Ectodermal cell (in vitro differentiated cells): ENCODE data around the gene ANKS1B.
"Not testable (repeated sequence)": the region's sequence is repeated elsewhere in the genome, so short reads cannot be mapped to it uniquely, and the experiment has no call there.

Source experiments
- H3K27ac ChIP-seq: 2 replicates; pipeline ENCODE4 v1.7.0; 2013; ENCODE audit warnings: mild to moderate bottlenecking, low read depth, low read length; ENCODE audit not compliant: insufficient read depth, poor library complexity, severe bottlenecking
- H3K27me3 ChIP-seq: 2 replicates; pipeline ENCODE4 v1.7.0; 2013; ENCODE audit warnings: mild to moderate bottlenecking, low read length; ENCODE audit not compliant: insufficient read depth, control insufficient read depth, poor library complexity, severe bottlenecking
- H3K36me3 ChIP-seq: one replicate; pipeline ENCODE4 v1.7.0; 2013; ENCODE audit warnings: low read length; ENCODE audit not compliant: control insufficient read depth, insufficient read depth
- H3K4me1 ChIP-seq: one replicate; pipeline ENCODE4 v1.7.0; 2013; ENCODE audit warnings: low read length; ENCODE audit not compliant: control insufficient read depth, insufficient read depth
- H3K4me3 ChIP-seq: 2 replicates; pipeline ENCODE4 v1.7.0; 2013; ENCODE audit warnings: low read depth, low read length, control low read depth; ENCODE audit not compliant: insufficient read depth
- H3K9me3 ChIP-seq: 2 replicates; pipeline ENCODE4 v1.7.0; 2013; ENCODE audit warnings: mild to moderate bottlenecking, low read length, moderate library complexity; ENCODE audit not compliant: control insufficient read depth
- WGBS, 2 experiments: methylation state at CpG; one replicate each; pipeline ENCODE4 v1.1.7; 2013; ENCODE audit warnings: missing lambda C conversion rate in 2 of 2; 5-methylcytosine and 5-hydroxymethylcytosine counted together

Gene ANKS1B

DNA sequence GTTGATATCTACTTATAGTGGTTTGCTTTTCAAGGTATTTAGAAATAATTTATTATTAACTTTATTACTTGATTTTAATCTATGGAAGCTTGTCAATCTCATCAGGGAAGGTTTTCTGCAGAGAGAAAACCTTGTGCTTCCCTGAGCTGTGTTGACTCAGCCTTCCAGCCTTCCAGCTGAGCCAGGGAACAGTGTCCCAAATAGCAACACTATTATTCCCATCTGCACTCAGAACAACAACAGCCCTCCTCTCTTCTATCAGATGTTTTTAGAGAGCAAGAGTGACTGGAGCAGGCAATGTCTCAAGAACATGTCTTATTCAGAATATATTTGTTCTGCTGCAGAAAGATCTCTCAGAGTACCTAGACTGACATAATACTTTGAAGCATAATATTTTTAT, 727.1 kb downstream of the ANKS1B start:
- peaks cover 3% of the 10 kb centered on the region for H3K4me1 ChIP-seq
- no peaks in the 10 kb centered on the region for H3K9me3 ChIP-seq
- H3K36me3 ChIP-seq: no peaks in the 10 kb centered on the region
- no peak overlapping the region for H3K27ac ChIP-seq
- H3K27me3 ChIP-seq: no peaks in the 10 kb centered on the region
- H3K4me3 ChIP-seq: no peak overlapping the region

DNA sequence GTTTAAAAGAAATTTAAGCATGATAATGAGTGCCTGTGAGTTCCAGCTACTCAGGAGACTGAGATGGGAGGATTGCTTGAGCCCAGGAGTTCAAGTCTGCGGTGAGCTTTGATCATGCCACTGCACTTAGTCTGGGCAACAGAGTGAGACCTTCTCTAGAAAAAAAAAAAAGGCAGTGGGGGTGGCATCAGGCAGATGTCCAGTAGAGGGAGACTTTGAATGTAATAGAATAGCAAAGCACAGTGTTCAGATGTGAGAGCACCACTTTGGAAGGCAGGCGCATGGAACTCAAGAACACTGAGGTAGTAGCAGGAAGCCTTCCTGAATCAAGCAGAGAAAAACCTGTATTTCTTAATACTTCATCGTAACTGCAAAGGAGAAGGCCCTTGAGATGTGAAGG, 731.7 kb downstream of the ANKS1B start:
- 91 to 96% methylated on average over 3 of the region's 3 CpGs for WGBS, 2 experiments
- H3K27me3 ChIP-seq: no peaks in the 10 kb centered on the region

DNA sequence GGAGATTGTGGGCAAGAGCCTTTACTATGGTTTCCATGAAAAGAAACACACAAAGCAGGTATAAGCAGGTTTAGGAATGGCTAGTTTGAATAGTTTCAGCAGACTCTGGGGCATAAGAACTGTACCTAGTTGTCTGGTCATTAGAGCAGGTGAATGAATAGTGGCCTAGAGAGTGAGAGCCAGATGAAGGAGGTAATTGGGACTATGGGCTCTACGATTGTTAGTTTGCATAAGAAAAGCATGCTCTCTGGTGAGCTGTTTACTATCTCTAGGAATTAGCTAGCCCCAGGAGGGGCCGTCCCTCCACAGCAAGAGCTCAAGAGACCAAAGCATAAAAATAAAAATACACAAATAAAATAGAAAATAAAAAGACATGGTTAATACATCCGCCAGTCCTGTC, 734.6 kb downstream of the ANKS1B start:
- 52 to 54% methylated on average over 2 of the region's 3 CpGs for WGBS, 2 experiments
- Histone ChIP-seq H3K4me3 (no peak overlapping the region), H3K4me1 (peaks cover 5% of the 10 kb centered on the region), H3K27me3 (no peaks in the 10 kb centered on the region), H3K9me3 (no peaks in the 10 kb centered on the region), H3K36me3 (no peaks in the 10 kb centered on the region), H3K27ac (no peak overlapping the region)

More for the DNA sequence above, 731.7 kb downstream of the ANKS1B start:
- H3K9me3 ChIP-seq: no peaks in the 10 kb centered on the region
- H3K4me3 ChIP-seq: no peak overlapping the region
- H3K36me3 ChIP-seq: no peaks in the 10 kb centered on the region
- peaks cover 5% of the 10 kb centered on the region for H3K4me1 ChIP-seq
- H3K27ac ChIP-seq: no peak overlapping the region

DNA sequence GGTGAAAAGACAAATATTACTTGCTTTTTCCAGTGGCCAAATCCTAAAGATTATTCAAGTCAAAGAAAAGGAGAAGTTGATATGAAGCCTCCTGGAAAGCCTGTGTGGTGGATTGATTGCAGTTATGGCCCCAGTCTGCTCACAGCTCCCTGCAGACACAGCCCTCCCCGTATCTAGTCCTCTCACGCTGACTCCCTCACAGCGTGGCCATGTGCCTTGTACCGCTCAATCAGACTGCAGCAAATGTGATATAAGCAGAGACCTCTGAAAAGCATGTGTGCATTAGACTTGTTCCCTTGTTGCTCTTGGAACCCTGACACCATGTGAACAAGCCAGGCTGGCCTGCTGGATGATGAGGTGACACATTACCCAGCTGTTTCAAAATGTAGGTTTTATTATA, 735.2 kb downstream of the ANKS1B start:
- H3K27me3 ChIP-seq: no peaks in the 10 kb centered on the region
- H3K9me3 ChIP-seq: no peaks in the 10 kb centered on the region
- H3K4me1 ChIP-seq: peaks cover 5% of the 10 kb centered on the region
- WGBS, 2 experiments: 76 to 78% methylated on average over 4 of the region's 4 CpGs
- no peaks in the 10 kb centered on the region for H3K36me3 ChIP-seq
- no peak overlapping the region for H3K27ac ChIP-seq
- H3K4me3 ChIP-seq: no peak overlapping the region

DNA sequence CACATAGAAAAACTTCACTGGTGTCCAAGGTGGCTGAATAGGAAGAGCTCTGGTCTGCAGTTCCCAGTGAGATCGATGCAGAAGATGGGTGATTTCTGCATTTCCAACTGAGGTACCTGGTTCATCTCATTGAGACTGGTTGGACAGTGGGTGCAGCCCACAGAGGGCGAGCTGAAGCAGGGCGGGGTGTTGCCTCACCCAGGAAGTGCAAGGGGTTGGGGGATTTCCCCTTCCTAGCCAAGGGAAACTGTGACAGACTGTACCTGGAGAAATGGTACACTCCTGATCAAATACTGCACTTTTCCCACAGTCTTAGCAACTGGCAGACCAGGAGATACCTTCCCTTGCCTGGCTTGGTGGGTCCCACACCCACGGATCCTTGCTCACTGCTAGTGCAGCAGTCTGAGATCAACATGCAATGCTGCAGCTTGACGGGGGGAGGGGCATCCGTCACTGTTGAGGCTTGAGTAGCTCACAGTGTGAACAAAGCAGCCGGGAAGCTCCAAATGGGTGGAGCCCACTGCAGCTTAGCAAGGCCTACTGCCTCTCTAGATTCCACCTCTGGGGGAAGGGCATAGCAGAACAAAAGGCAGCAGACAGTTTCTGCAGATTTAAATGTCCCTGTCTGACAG, 746.7 kb downstream of the ANKS1B start:
- H3K36me3 ChIP-seq, H3K4me3 ChIP-seq, H3K4me1 ChIP-seq, H3K27me3 ChIP-seq, H3K9me3 ChIP-seq: not testable (repeated sequence)
- peak overlapping the region; percentile 26 for H3K27ac ChIP-seq
- 46 to 53% methylated on average over 7 of the region's 7 CpGs for WGBS, 2 experiments

DNA sequence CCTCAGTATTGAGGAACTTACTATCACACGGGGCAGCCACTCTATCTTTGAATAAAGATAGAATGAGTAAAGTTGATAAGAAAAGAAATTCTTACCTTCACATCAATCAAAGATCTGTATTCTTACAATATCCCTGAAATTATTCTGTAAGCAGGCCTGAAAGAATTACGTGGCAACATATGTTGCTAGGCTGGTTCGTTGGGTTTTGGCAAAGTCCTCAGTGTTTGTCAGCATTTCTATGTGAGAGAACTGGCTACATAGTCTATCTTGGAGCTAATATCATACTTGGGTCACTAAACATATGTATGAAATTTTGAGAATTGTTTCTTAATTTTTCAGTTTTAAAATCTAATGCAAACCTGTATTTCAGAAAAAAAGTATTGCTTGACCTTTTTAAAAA, 749.4 kb downstream of the ANKS1B start:
- no peaks in the 10 kb centered on the region for H3K36me3 ChIP-seq
- H3K27me3 ChIP-seq: no peaks in the 10 kb centered on the region
- H3K27ac ChIP-seq: no peak overlapping the region
- no peaks in the 10 kb centered on the region for H3K4me1 ChIP-seq
- no peaks in the 10 kb centered on the region for H3K9me3 ChIP-seq
- 94 to 100% methylated on average over 2 of the region's 3 CpGs for WGBS, 2 experiments
- H3K4me3 ChIP-seq: no peak overlapping the region

DNA sequence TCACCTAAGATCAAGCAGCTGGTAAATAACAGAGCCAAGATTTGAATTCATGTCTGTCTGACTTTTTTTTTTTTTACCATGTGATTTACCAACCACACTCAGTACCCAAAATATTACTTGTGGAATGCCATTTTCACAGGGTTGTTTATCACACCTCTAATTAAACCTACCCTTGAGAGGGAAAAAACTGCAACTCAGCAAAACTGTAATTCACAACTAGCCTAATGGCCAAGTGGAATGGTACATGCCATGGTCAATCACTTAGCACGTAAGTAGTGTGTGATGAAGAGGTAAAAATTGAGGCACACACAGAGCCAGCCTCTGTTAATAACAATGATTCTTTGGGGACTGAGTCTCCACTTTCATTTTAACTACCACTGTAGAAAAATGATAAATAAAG, 750.0 kb downstream of the ANKS1B start:
- H3K27me3 ChIP-seq: no peaks in the 10 kb centered on the region
- H3K27ac ChIP-seq: no peak overlapping the region
- no peaks in the 10 kb centered on the region for H3K4me1 ChIP-seq
- H3K4me3 ChIP-seq: no peak overlapping the region
- 100% methylated on average over 1 of the region's 1 CpG for WGBS, 2 experiments
- H3K9me3 ChIP-seq: no peaks in the 10 kb centered on the region
- H3K36me3 ChIP-seq: no peaks in the 10 kb centered on the region

DNA sequence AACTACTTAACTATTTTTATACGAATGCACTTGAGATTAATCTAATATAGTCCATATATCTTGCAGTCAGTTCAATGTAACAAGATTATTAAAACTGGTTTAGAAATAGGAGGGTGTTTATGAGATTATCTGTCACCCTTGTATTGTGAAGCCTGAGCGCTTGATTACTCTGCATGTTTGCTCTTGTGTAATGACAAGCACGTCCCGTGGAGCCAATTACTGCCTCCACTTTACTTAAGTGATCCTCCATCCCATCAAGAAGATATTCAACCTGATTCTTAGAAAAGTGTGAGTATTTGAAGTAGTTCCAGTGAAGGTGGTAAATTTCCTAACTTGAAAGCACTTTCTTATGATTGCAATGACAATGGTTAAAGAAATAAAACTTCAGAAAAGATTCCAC, 752.4 kb downstream of the ANKS1B start:
- Histone ChIP-seq H3K27ac (no peak overlapping the region), H3K4me3 (no peak overlapping the region), H3K27me3 (no peaks in the 10 kb centered on the region), H3K4me1 (no peaks in the 10 kb centered on the region), H3K9me3 (no peaks in the 10 kb centered on the region), H3K36me3 (no peaks in the 10 kb centered on the region)
- 95% methylated on average over 3 of the region's 4 CpGs for WGBS, 2 experiments

DNA sequence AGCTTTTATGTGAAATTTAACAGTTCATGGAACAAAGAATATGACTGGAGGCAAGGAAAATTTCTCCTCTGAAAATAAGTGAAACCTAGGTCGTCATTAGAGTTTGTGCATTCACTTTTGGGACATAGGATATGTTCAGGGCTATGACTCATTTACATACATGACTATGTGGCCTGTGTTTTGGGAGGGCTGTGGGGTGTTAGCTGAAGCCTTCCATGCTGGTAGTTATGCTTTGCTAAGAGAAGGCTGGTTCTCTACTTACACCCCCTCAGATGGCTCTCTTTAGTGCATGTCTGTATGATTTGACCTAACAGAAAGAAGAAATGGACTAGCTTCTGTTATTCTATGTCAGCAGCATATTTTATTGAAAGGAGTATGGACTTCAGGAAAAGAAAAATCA, 753.7 kb downstream of the ANKS1B start:
- 86% methylated on average over 1 of the region's 1 CpG for WGBS, 2 experiments
- no peaks in the 10 kb centered on the region for H3K9me3 ChIP-seq
- H3K27me3 ChIP-seq: no peaks in the 10 kb centered on the region
- no peaks in the 10 kb centered on the region for H3K36me3 ChIP-seq
- H3K4me3 ChIP-seq: no peak overlapping the region
- H3K4me1 ChIP-seq: no peaks in the 10 kb centered on the region
- no peak overlapping the region for H3K27ac ChIP-seq

DNA sequence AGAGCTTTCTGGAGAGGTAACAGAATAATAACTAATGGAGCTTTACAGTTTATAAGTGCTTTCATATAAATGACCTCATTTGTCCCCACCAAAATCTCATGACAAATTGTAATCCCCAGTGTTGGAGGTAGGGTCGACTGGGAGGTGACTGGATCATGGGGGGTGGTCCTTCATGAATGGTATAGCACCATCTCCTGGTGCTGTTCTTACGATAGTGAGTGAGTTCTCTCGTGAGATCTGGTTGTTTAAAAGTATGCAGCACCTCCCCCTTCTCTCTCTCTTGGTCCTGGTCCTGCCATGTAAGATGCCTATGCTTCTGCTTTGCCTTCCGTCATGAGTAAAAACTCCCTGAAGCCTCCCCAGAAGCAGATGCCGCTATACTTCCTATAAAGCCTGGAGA, 760.5 kb downstream of the ANKS1B start:
- H3K27ac ChIP-seq: no peak overlapping the region
- H3K36me3 ChIP-seq: no peaks in the 10 kb centered on the region
- WGBS, 2 experiments: 61 to 80% methylated on average over 5 of the region's 5 CpGs
- no peaks in the 10 kb centered on the region for H3K9me3 ChIP-seq
- no peaks in the 10 kb centered on the region for H3K4me1 ChIP-seq
- no peaks in the 10 kb centered on the region for H3K27me3 ChIP-seq
- no peak overlapping the region for H3K4me3 ChIP-seq

DNA sequence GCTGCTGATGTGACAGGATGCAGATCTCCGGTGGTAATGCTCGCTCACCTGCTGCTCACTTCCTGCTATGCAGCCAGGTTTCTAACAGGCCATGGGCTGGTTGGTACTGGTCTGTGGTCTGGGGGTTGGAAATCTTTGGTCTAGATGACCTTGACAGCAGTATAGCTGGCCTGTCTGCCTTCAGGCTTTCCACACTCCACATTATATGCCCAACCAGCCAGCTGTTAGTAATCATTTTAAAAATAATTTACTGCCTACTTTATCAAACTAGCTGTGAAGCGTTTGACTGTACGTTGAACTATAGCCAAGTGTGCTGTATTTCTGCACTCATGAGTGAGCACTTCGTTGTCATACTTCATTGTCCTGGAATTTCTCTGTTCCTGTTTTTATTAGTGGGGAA, 761.2 kb downstream of the ANKS1B start:
- Histone ChIP-seq H3K4me1 (no peaks in the 10 kb centered on the region), H3K36me3 (no peaks in the 10 kb centered on the region), H3K4me3 (no peak overlapping the region), H3K27me3 (no peaks in the 10 kb centered on the region), H3K27ac (no peak overlapping the region), H3K9me3 (no peaks in the 10 kb centered on the region)
- WGBS, 2 experiments: 92 to 97% methylated on average over 5 of the region's 5 CpGs
